Colonic mucosa (tissue), 4 donors: ENCODE results near the gene GRIA1. TPM values are rescaled to one million over a fixed set of nuclear protein-coding genes. Genes with fewer than 3 reads are reported as not detected.

Experiments used
- DNase-seq: peaks from one replicate; pipeline ENCODE4 v3.0.0-alpha.2; 2020
- H3K27ac ChIP-seq: fragments of 200-600 bp; one replicate; pipeline ENCODE4 v1.8.0; 2021
- H3K27me3 ChIP-seq: fragments of 200-600 bp; one replicate; pipeline ENCODE4 v1.8.0; 2021
- H3K36me3 ChIP-seq: fragments of 200-600 bp; one replicate; pipeline ENCODE4 v1.8.0; 2021
- H3K4me1 ChIP-seq: fragments of 200-600 bp; one replicate; pipeline ENCODE4 v1.8.0; 2021; ENCODE audit warnings: mild to moderate bottlenecking
- H3K4me3 ChIP-seq: fragments of 200-600 bp; one replicate; pipeline ENCODE4 v1.8.0; 2021
- H3K9ac ChIP-seq, 2 donors: one replicate each; pipeline ENCODE4 v1.7.0; 2013; ENCODE audit warnings: control low read depth in 2 of 2, low read depth in 2 of 2, low read length in 2 of 2
- H3K9me3 ChIP-seq: fragments of 200-600 bp; one replicate; pipeline ENCODE4 v1.8.0; 2021
- CTCF ChIP-seq: fragments of 200-600 bp; IDR thresholded peaks from one replicate; pipeline ENCODE4 v1.8.0; 2022; ENCODE audit warnings: antibody characterized with exemption, mild to moderate bottlenecking
- intact Hi-C: fragments of 100-400 bp; cut with DNase I; formaldehyde crosslinking; loops from one replicate; pipeline ENCODE4 v1.14.1; 2022
- total RNA-seq, 2 donors: library from RNA; stranded (reverse); fragmentation: NEBNext Ultra II Directional in 1 of 2; extraction: Animal tissue kit (Norgen Biotek cat#: 25700) in 1 of 2; gene quantifications; one replicate each; pipeline ENCODE4 v1.2.1, GENCODE V29; 2021
- donor health status: healthy.
- donor health status: DM: no; HTN: no; CAD: no.
- donor health status: DM: no; HTN: no; CAD: no.

GRIA1 gene
- total RNA-seq, 2 donors from 2014 or later: 0.48 TPM; not detected in 1

GRCh38 chr5:153594785-153595184 lies 104.3 kb downstream of the GRIA1 start:
- no peak for TF ChIP-seq CTCF
- Histone ChIP-seq H3K4me1 (no peaks in the 10 kb centered on the region), H3K36me3 (no peaks in the 10 kb centered on the region), H3K27me3 (no peaks in the 10 kb centered on the region), H3K4me3 (no peak overlapping the region), H3K9me3 (no peaks in the 10 kb centered on the region), H3K9ac (no peak overlapping the region), H3K27ac (no peak overlapping the region)
- intact Hi-C loops: no loop called here
- DNase-seq: no peak

GRCh38 chr5:153598099-153598498 lies 107.6 kb downstream of the GRIA1 start:
- H3K4me3 ChIP-seq: no peak overlapping the region
- DNase-seq: no peak
- H3K36me3 ChIP-seq: no peaks in the 10 kb centered on the region
- no peaks in the 10 kb centered on the region for H3K9me3 ChIP-seq
- intact Hi-C loops: no loop called here
- no peaks in the 10 kb centered on the region for H3K4me1 ChIP-seq
- no peak overlapping the region for H3K9ac ChIP-seq
- no peaks in the 10 kb centered on the region for H3K27me3 ChIP-seq
- H3K27ac ChIP-seq: no peak overlapping the region
- TF ChIP-seq CTCF: no peak

- no peaks in the 10 kb centered on the region for H3K4me1 ChIP-seq
- no peak overlapping the region for H3K4me3 ChIP-seq
- intact Hi-C loops: no loop called here
- H3K36me3 ChIP-seq: no peaks in the 10 kb centered on the region
- H3K27ac ChIP-seq: no peak overlapping the region
- no peaks in the 10 kb centered on the region for H3K9me3 ChIP-seq
- DNase-seq: no peak
- no peak for TF ChIP-seq CTCF
- H3K27me3 ChIP-seq: no peaks in the 10 kb centered on the region
- no peak overlapping the region for H3K9ac ChIP-seq
Observed at GRCh38 chr5:153601377-153601776, 110.9 kb downstream of the GRIA1 start.

GRCh38 chr5:153605386-153605785 lies 114.9 kb downstream of the GRIA1 start:
- no peak overlapping the region for H3K4me3 ChIP-seq
- H3K27ac ChIP-seq: no peak overlapping the region
- no peaks in the 10 kb centered on the region for H3K9me3 ChIP-seq
- H3K36me3 ChIP-seq: no peaks in the 10 kb centered on the region
- TF ChIP-seq CTCF: no peak
- H3K9ac ChIP-seq: no peak overlapping the region
- H3K27me3 ChIP-seq: no peaks in the 10 kb centered on the region
- H3K4me1 ChIP-seq: no peaks in the 10 kb centered on the region
- intact Hi-C loops: no loop called here
- DNase-seq: no peak

- H3K27me3 ChIP-seq: no peaks in the 10 kb centered on the region
- H3K4me1 ChIP-seq: no peaks in the 10 kb centered on the region
- intact Hi-C loops: no loop called here
- H3K4me3 ChIP-seq: no peak overlapping the region
- H3K27ac ChIP-seq: no peak overlapping the region
- no peaks in the 10 kb centered on the region for H3K9me3 ChIP-seq
- no peak overlapping the region for H3K9ac ChIP-seq
- no peaks in the 10 kb centered on the region for H3K36me3 ChIP-seq
- TF ChIP-seq CTCF: no peak
- DNase-seq: no peak
Observed at GRCh38 chr5:153610009-153610408, 119.5 kb downstream of the GRIA1 start.

- DNase-seq: no peak
- H3K4me1 ChIP-seq: no peaks in the 10 kb centered on the region
- no peaks in the 10 kb centered on the region for H3K9me3 ChIP-seq
- no peaks in the 10 kb centered on the region for H3K27me3 ChIP-seq
- intact Hi-C loops: no loop called here
- no peak for TF ChIP-seq CTCF
- no peaks in the 10 kb centered on the region for H3K36me3 ChIP-seq
- no peak overlapping the region for H3K4me3 ChIP-seq
- no peak overlapping the region for H3K27ac ChIP-seq
- H3K9ac ChIP-seq: no peak overlapping the region
Observed at GRCh38 chr5:153610811-153611210, 120.3 kb downstream of the GRIA1 start.
